HG03139 (cell line): Measurements from ENCODE around the gene UNC5A.

ENCODE experiments used
- ATAC-seq: cut with Tn5 transposase; IDR thresholded peaks from one replicate; pipeline ENCODE4 v1.9.1; 2021; ENCODE audit not compliant: unreplicated experiment

Gene UNC5A

DNA sequence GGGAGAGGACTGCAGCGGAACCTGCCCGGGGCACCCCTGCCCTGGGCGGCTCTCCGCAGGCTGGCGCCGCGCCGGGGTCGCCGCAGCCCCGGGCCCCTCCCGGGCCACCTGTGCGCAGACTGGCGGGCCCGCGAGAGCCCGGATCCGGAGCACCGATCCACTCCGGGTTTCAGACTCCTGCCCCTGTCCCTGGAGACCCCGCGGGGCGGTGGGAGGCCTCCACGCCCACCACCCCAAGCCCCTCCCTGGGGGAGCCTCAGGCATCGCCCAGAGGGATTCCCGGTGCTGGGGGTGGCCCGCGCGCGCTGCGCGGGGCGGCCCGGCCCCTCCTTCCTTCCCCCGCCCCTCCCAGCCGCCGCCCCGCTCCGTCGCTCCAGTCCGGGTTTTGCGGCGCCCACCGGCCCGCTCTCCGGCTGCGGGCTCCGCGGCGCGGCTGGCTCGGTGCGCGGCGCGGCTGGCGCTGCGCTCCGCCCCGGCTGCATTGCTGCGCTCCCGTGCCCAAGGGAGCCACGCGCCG lies at the start of gene UNC5A:
Gene UNC5A, plus strand, starts transcription at position 479 of the 517 bp plus-strand sequence. CDS start 192 bp downstream, outside the sequence.
- no peak for ATAC-seq

- ATAC-seq, result no peak
Observed at GRCh38 chr5:176761755-176762154, 48.6 kb upstream of the UNC5A start.

DNA sequence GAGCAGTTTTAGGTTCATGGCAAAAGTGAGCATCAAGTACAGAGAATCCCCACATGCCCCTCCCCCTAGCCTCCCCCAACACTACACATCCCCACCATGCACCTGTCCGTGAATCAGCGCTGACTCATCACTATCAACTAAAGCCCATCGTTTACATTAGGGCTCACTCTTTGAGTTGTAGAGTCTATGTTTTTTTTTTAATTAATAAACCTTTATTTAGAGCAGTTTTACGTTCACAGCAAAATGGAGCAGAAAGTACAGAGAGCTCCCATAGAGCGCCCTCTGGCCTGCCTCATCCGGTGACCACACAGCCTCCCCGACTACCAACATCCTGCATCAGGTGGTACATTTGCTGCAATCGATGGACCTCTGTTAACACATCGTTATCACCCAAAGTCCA lies 47.9 kb upstream of the UNC5A start:
- ATAC-seq, result no peak

DNA sequence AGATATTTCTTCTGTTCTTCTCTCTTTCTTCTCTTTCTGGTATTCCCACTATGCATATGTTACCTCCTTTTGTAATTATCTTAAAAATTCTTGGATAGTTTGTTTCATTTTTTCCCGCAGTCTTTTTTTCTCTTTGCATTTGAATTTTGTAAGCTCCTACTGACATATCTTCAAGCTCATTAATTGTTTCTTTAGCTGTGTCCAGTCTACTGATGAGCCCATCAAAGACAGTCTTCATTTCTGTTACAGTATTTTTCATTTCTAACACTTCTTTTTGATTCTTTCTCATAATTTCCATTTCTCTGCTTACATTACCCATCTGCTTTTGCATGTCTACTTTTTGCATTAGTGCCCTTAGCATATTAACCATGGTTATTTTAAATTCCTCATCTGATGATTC lies 44.7 kb upstream of the UNC5A start:
- no peak for ATAC-seq

DNA sequence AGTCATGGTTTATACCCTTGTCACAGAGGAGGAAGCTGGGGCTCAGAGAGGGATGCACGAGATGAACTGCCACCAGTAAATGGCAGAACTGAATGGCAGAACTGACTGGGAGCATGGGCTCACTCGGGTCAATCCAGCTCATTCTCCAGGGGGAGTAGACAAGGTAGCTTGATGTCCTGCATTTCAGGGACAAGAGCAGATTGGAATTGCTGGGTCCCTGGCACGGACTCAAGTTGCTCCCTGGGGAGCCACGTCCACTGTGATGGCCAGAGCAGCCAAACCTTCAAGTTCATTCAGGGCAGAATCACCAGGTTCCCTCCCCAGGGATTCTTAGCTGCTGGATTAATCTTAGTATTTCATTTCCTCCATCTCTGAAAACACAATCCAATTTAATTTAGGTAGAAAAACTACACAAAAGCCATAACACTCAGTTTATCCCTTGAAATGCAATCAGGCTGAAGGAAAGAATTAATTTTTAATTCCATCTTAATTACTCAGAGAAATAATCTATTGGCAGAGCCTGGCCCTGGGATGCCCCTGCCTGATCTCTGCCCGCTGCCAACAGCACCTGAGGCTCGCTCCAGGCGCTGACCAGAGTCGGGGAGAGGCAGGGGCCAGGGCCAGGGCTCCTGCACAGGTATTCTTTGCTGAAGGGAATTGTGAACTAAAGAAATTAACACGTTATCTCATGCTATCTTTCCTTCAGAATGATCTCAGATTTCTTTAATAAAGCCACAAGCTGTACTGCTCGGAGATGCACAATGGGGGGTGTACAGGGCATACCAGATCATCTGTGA lies 42.0 kb upstream of the UNC5A start:
- no peak for ATAC-seq

- ATAC-seq, result no peak
Observed at GRCh38 chr5:176769911-176770310, 40.4 kb upstream of the UNC5A start.

DNA sequence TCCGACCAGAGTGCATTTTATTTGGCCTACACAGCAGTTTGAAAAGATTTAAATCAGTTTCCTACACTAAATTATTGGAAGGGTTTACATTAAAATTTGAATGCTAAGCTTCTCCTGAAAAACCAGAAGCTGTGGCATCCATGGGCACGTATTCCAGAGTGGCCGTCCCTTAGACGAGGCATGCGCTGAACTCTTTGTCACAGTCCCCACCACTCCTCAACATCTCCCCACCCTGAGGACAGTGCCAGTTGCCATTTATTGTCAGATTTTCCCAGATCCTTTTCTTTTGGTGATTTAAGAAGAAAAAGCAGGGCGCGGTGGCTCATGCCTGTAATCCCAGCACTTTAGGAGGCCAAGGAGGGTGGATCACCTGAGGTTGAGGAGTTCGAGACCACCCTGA lies 39.9 kb upstream of the UNC5A start:
- no peak for ATAC-seq

DNA sequence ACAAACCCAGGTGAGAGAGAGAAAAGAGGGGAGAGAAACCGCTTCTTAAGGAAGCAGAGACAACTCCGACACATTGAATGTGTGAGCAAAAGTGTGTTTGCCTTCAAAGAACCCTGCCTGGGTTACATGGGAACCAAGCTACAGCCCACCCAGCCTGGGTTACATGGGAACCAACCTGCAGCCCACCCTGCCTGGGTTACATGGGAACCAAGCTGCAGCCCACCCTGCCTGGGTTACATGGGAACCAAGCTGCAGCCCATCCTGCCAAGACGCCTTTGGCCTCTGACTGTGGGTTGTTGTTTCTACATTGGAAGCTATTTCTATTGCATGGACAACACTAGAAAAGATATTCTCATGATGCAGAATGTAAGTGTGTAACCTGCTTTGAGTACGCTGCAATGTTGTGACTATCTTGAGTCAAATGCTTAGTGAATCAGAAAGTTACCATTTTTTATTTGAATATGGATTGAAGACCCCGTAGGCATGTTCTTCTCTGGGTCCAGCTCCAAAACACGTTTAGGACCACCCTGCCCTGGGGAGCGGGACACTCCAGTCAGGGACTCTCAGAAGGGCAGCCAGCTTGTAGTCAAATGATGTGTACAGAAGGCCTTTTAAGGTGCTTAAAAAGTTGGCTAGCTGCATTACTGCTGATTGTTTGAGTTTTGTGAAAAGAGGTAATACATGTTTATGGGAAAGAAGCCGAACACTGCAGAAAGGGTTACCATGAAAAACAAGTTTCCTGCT lies 39.1 kb upstream of the UNC5A start:
- no peak for ATAC-seq

DNA sequence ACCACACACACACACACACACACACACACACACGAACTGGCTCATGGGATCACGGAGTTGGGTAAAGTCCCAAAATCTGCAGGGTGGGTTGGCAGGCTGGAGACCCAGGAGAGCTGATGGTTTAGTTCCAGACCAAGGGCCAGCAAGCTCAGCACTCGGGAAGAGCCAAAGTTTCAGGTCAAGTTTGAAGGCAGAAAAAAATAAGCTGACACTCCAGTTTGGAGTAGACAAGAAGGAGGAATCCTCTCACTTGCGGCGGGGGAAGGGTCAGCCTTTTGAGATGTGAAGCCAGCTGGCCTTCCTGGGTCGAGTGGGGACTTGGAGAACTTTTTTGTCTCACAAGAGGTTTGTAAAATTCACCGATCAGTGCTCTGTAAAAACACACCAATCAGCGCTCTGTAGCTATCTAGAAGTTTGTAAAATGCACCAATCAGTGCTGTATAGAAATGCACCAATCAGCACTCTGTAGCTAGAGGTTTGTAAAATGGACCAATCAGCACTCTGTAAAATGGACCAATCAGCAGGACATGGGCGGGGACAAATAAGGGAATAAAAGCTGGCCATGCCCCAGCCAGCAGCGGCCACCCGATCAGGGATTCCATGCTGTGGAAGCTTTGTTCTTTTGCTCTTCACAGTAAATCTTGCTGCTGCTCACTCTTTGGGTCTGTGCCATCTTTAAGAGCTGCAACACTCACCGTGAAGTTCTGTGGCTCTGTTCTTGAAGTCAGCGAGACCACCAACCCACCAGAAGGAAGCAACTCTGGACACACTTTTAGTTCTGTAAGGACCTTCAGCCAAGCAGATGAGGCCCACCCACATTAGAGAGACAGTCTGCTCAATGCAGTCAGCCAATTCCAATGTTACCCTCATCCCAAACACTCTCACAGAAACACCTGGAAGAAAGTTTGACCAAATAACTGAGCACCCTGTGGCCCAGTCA lies 37.8 kb upstream of the UNC5A start:
- no peak for ATAC-seq

DNA sequence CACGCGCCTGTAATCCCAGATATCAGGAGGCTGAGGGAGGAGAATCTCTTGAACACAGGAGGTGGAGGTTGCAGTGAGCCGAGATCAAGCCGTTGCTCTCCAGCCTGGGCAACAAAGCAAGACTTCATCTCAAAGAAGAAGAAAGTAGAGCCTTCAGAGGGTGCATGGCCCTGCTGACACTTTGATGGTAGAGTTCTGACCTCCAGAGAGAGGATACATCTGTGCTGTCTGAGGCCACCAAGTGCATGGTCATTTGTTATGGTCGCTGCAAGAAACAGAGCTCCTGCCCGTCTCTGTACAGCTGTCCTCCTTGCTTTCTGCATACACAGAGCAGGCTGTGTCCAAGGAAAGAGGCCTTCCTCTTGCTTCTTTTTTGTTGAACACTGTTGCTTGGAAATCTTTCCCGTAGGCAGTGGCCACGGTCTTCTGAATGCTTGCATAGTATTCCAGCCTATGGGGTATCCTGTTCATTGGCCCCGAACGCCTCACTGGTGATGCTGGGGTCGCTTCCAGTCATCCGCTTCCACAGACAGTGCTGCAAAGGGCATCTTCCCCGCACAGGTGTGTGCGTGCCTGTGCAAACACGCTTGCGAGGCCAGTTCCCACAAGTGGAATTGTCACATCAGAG lies 36.8 kb upstream of the UNC5A start:
- ATAC-seq, result no peak

- ATAC-seq, result no peak
Observed at GRCh38 chr5:176774216-176775171, 35.9 kb upstream of the UNC5A start.

- ATAC-seq, result no peak
Observed at GRCh38 chr5:176775409-176775808, 35.0 kb upstream of the UNC5A start.

- no peak for ATAC-seq
Observed at GRCh38 chr5:176776141-176776865, 34.1 kb upstream of the UNC5A start.

DNA sequence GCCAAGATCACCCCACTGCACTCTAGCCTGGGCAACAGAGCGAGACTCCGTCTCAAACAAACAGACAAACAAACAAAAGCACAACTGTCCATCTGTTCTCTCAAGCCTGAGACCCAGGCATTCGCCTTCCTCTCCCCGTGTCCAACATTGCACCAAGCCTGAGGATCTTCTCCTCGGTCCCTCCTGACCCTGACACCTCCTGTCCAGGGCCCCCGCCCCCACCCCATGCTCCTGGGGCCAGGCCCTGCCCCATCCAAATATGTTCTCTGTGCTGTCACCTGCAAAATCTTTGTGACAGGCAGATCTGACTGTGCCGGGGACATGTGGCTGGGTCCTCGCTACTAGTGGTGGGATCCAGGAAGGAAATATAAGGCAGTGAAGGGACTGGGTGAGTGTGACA lies 33.4 kb upstream of the UNC5A start:
- ATAC-seq, result no peak

GRCh38 chr5:176778921-176779465 lies 31.4 kb upstream of the UNC5A start:
- ATAC-seq, result no peak

GRCh38 chr5:176779537-176779936 lies 30.8 kb upstream of the UNC5A start:
- no peak for ATAC-seq

DNA sequence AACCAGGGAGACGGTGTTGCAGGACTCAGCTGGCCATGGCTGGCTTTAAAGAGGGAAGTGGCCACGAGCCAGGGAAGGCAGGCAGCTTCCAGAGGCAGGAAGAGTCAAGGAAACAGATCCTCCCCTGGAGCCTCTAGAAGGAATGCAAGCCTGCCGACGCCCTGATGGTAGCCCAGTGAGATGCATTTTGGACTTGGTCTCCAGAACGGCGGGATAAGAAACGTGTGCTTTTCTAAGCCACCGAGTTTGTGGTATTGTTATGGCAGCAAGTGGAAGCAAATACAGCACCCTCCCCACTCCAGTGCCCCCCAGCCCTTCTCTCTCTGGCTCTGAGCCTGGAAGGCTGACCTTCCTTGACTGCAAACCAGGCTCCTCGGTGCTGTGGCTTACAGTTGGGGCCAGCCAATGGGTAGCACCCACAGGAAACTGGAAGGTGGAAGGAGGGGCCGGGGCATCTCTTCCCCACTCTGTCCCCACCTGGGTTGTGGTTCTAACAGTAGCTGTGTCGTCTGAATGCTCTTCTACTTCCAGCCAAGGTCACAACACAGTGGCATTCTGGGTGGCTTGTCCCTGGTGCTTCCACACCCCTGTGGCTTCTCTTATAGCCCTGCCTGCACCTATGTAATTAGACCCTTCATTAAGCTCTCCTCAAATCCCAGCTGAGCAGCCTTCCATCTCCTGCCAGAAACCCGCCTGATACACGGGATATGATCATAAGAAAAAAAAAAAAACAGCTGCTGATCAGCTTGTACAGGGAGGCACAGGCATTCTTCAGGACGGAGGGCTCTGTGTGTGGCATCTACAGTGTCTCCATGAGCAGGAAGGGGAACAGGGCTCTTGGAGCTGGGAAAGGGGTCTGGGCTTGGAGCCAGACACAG lies 29.9 kb upstream of the UNC5A start:
- ATAC-seq, result no peak

- no peak for ATAC-seq
Observed at GRCh38 chr5:176781054-176781375, 29.3 kb upstream of the UNC5A start.
